GM12865 (cell line): ENCODE results near the gene RBM19.

Experiments used
- DNase-seq: peaks from one replicate; pipeline ENCODE4 v3.0.0; 2010; ENCODE audit warnings: low read depth
- H3K4me3 ChIP-seq: 2 replicates; pipeline ENCODE4 v1.5.1; 2011; ENCODE audit warnings: mild to moderate bottlenecking, low read depth, low read length, control low read depth
- CTCF ChIP-seq: IDR thresholded peaks from 2 replicates; pipeline ENCODE4 v1.5.1; 2011; ENCODE audit warnings: low read length, control low read depth, low read depth, inconsistent platforms; ENCODE audit not compliant: insufficient read depth; ENCODE audit errors: missing control alignments

RBM19 gene

DNA sequence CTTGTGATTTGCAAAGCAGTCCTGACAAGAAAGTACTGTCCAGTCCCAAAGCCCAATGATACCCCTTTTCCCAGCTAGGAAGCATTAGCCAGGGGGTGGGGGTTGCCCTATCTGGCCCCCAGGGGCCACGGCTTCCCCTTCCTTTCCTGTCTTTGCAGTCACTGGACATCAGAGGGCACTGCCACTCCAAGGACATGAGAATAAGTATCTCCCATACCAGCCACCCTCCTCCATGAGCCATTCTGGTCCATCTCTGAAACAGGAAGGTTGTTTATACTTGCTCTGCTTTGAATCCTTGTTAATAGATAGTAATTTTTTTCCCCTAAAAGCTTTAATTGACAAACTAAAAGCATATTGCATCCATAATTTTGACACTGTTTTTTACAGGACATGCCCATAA is 29.7 kb downstream of the RBM19 start:
- TF ChIP-seq CTCF: no peak
- no peak for DNase-seq
- no peak overlapping the region for H3K4me3 ChIP-seq

DNA sequence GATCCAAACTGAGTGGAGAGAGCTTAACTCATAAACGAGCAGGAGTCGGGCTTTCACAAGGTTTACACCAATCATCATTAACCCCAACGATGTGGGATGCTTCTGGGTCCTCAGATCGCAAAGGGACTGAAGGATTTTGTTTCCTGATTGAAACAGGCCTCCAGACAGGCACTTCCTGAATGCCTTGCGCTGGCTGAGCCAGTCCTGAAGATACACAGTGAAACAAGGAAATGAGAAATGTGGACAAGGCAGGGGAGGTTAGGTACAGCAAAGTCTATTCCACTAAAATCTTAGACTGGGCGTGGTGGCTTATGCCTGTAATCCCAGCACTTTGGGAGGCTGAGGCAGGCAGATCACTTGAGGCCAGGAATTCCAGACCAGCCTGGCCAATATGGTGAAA is 30.7 kb downstream of the RBM19 start:
- no peak for TF ChIP-seq CTCF
- H3K4me3 ChIP-seq: no peak overlapping the region
- DNase-seq: no peak

DNA sequence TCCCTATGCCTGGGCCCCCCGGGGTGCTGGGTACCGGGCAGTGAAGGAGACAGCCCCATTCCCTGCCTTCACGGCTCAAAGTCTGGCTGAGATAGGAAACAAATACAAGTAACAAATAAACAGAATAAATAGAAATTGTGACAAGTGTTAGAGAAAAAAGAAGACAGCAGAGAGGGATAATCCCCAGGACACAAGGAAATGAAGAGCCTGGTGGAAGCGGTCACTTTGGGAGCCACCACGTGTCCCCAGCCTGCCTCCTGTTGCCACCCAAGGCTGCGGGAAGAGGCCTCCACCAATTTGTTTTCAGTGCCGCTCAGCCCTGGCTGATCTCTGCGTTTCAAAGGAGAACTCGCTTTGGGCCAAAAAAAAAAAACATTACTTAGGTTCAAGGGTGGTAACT is 31.2 kb downstream of the RBM19 start:
- TF ChIP-seq CTCF: no peak
- H3K4me3 ChIP-seq: no peak overlapping the region
- no peak for DNase-seq

GRCh38 chr12:113934060-113934814 is 31.9 kb downstream of the RBM19 start:
- H3K4me3 ChIP-seq: no peak overlapping the region
- DNase-seq: no peak
- TF ChIP-seq CTCF: no peak

GRCh38 chr12:113933201-113933786 is 32.8 kb downstream of the RBM19 start:
- DNase-seq: no peak
- H3K4me3 ChIP-seq: no peak overlapping the region
- no peak for TF ChIP-seq CTCF

DNA sequence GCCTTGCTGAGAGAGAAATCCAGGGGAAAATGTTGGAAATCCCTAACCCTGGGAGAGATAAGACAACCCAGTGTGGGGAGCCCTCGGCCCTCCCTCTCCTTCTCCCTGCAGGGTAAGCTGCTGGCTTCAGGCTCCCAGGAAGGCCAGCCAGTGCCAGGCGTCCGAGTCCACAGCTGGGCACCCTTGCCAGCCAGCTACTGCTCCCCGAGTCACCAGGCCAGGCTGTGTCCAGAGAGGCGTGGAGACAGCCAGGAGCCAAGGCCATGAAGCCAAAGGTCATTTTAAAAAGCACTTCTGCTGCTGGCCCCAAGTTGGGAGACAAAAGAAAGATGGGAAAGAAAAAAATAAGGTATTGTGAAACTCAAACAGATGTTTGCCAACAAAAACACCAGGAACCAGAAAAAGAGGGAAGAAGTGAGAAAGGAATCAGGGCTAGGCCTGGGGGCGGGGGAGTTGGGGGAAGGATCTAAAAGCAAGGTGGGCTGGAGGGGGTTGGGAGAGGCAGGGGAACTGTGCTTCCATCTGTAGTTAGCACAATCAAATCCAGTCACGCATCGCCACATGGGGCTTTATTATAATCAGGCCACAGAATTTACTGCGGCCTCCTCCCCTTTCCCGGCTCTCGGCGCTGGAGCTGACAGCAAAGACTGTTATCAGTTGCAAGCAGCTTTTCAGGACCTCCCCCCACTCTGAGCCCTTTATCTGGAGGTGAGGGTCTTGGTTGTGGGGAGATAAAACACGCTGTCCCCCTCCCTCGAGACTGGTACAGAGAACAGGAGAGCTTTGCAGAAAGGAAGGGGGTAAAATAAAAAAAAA is 33.5 kb downstream of the RBM19 start:
- no peak overlapping the region for H3K4me3 ChIP-seq
- TF ChIP-seq CTCF: no peak
- no peak for DNase-seq
